ENCODE results near the gene A2ML1.

GRCh38 chr12:8903646-8904045, 81.2 kb downstream of the A2ML1 start:
- TF ChIP-seq CTCF (conservative IDR thresholded peaks at IDR 0.05; ENCODE audit: low read depth, low read length) (no peak), EZH2 (IDR thresholded peaks at IDR 0.05; ENCODE audit: borderline replicate concordance, low read depth, low read length, poor library complexity, severe bottlenecking) (no peak)
